ENCODE results near the gene TCHP. TPM values are rescaled to one million over a fixed set of nuclear protein-coding genes. Genes with fewer than 3 reads are reported as not detected.

Gene TCHP
- total RNA-seq, 1 donor from 2014 or later, result 9.8 TPM

GRCh38 chr12:109900752-109901580 lies 892 bp downstream of the TCHP start:
- Mint-ChIP-seq H3K27me3 (ENCODE audit: low read depth) (no peaks in the 10 kb centered on the region), H3K36me3 (ENCODE audit: low read depth) (peaks cover 17% of the 10 kb centered on the region), H3K27ac (ENCODE audit: unreplicated experiment) (peak overlapping the region; percentile 94), H3K9me3 (ENCODE audit: low read depth) (no peaks in the 10 kb centered on the region), H3K4me1 (ENCODE audit: low read depth) (peaks cover 22% of the 10 kb centered on the region), H3K4me3 (ENCODE audit: unreplicated experiment) (peak overlapping the region; percentile 97)
- TF ChIP-seq CTCF (IDR thresholded peaks at IDR 0.05), result no peak
- no peak for DNase-seq (ENCODE audit: low spot score)

GRCh38 chr12:109902891-109903418 lies 2.9 kb downstream of the TCHP start:
- no peaks in the 10 kb centered on the region for H3K27me3 Mint-ChIP-seq (ENCODE audit: low read depth)
- no peak overlapping the region for H3K4me3 Mint-ChIP-seq (ENCODE audit: unreplicated experiment)

GRCh38 chr12:109905301-109905700 lies 5.2 kb downstream of the TCHP start:
- DNase-seq (ENCODE audit: low spot score), result no peak
- Mint-ChIP-seq H3K27me3 (ENCODE audit: low read depth) (no peaks in the 10 kb centered on the region), H3K4me3 (ENCODE audit: unreplicated experiment) (no peak overlapping the region), H3K27ac (ENCODE audit: unreplicated experiment) (no peak overlapping the region), H3K4me1 (ENCODE audit: low read depth) (peaks cover 14% of the 10 kb centered on the region), H3K36me3 (ENCODE audit: low read depth) (peaks cover 30% of the 10 kb centered on the region), H3K9me3 (ENCODE audit: low read depth) (no peaks in the 10 kb centered on the region)
- TF ChIP-seq CTCF (IDR thresholded peaks at IDR 0.05), result no peak

More at GRCh38 chr12:109902891-109903418, 2.9 kb downstream of the TCHP start:
- H3K27ac Mint-ChIP-seq (ENCODE audit: unreplicated experiment), result no peak overlapping the region
- no peak for DNase-seq (ENCODE audit: low spot score)
- H3K9me3 Mint-ChIP-seq (ENCODE audit: low read depth), result no peaks in the 10 kb centered on the region
- no peak for TF ChIP-seq CTCF (IDR thresholded peaks at IDR 0.05)
- peaks cover 22% of the 10 kb centered on the region for H3K4me1 Mint-ChIP-seq (ENCODE audit: low read depth)
- H3K36me3 Mint-ChIP-seq (ENCODE audit: low read depth), result peaks cover 29% of the 10 kb centered on the region

- no peak for DNase-seq (ENCODE audit: low spot score)
- no peaks in the 10 kb centered on the region for H3K9me3 Mint-ChIP-seq (ENCODE audit: low read depth)
- no peaks in the 10 kb centered on the region for H3K27me3 Mint-ChIP-seq (ENCODE audit: low read depth)
- H3K4me3 Mint-ChIP-seq (ENCODE audit: unreplicated experiment), result no peak overlapping the region
- no peak for TF ChIP-seq CTCF (IDR thresholded peaks at IDR 0.05)
- peaks cover 11% of the 10 kb centered on the region for H3K4me1 Mint-ChIP-seq (ENCODE audit: low read depth)
- peaks cover 24% of the 10 kb centered on the region for H3K36me3 Mint-ChIP-seq (ENCODE audit: low read depth)
- no peak overlapping the region for H3K27ac Mint-ChIP-seq (ENCODE audit: unreplicated experiment)
These were observed 10.3 kb downstream of the TCHP start for GRCh38 chr12:109910254-109910968.

GRCh38 chr12:109910969-109911348 lies 10.9 kb downstream of the TCHP start:
- Mint-ChIP-seq H3K36me3 (ENCODE audit: low read depth) (peaks cover 26% of the 10 kb centered on the region), H3K4me3 (ENCODE audit: unreplicated experiment) (no peak overlapping the region), H3K27ac (ENCODE audit: unreplicated experiment) (no peak overlapping the region), H3K4me1 (ENCODE audit: low read depth) (peaks cover 11% of the 10 kb centered on the region), H3K9me3 (ENCODE audit: low read depth) (no peaks in the 10 kb centered on the region), H3K27me3 (ENCODE audit: low read depth) (no peaks in the 10 kb centered on the region)
- TF ChIP-seq CTCF (IDR thresholded peaks at IDR 0.05), result peak; percentile 62
- no peak for DNase-seq (ENCODE audit: low spot score)

All from chondrocyte (in vitro differentiated cells).